NCI-H1105 (cell line): ENCODE results near the gene TMEM109.
"Not testable (repeated sequence)": the region's sequence is repeated elsewhere in the genome, so short reads cannot be mapped to it uniquely, and the experiment has no call there.

Experiments
- DNase-seq: peaks from one replicate; lab custom pipeline; 2025; lab: John Stamatoyannopoulos, UW

The TMEM109 gene

GRCh38 chr11:60878245-60879101 lies 35.5 kb upstream of the TMEM109 start:
- no peak for DNase-seq

- DNase-seq, result no peak
Measured at GRCh38 chr11:60879104-60879503, 34.9 kb upstream of the TMEM109 start.

GRCh38 chr11:60879971-60880588 lies 33.9 kb upstream of the TMEM109 start:
- DNase-seq, result no peak

- no peak for DNase-seq
Measured at GRCh38 chr11:60880643-60881282, 33.2 kb upstream of the TMEM109 start.

- peak; percentile 19 for DNase-seq
Measured at GRCh38 chr11:60887556-60887955, 26.4 kb upstream of the TMEM109 start.

GRCh38 chr11:60889869-60890311 lies 24.1 kb upstream of the TMEM109 start:
- no peak for DNase-seq

- no peak for DNase-seq
Measured at GRCh38 chr11:60890696-60891095, 23.3 kb upstream of the TMEM109 start.

GRCh38 chr11:60891103-60891741 lies 22.7 kb upstream of the TMEM109 start:
- no peak for DNase-seq

GRCh38 chr11:60895687-60896086 lies 18.3 kb upstream of the TMEM109 start:
- DNase-seq, result no peak

GRCh38 chr11:60897496-60897895 lies 16.5 kb upstream of the TMEM109 start:
- no peak for DNase-seq

GRCh38 chr11:60899046-60899936 lies 14.7 kb upstream of the TMEM109 start:
- peak; percentile 8 for DNase-seq

GRCh38 chr11:60899977-60900376 lies 14.0 kb upstream of the TMEM109 start:
- no peak for DNase-seq

- DNase-seq, result no peak
Measured at GRCh38 chr11:60900673-60901404, 13.1 kb upstream of the TMEM109 start.

- DNase-seq, result no peak
Measured at GRCh38 chr11:60902625-60903024, 11.3 kb upstream of the TMEM109 start.

GRCh38 chr11:60905047-60905446 lies 8.9 kb upstream of the TMEM109 start:
- no peak for DNase-seq

- DNase-seq, result no peak
Measured at GRCh38 chr11:60905551-60906113, 8.3 kb upstream of the TMEM109 start.

- DNase-seq, result peak; percentile 96
Measured at GRCh38 chr11:60906132-60906972, 7.6 kb upstream of the TMEM109 start, which contains the start of gene PRPF19. PRPF19 (minus strand) TSS chr11:60906585; CDS start chr11:60906382, 203 bp downstream.

GRCh38 chr11:60908803-60909202 lies 5.2 kb upstream of the TMEM109 start:
- DNase-seq, result no peak

GRCh38 chr11:60909680-60910280 lies 4.2 kb upstream of the TMEM109 start:
- not testable (repeated sequence) for DNase-seq
